Right lobe of liver (tissue), 6 donors: ENCODE data around the gene HOXA4. TPM values are rescaled to one million over a fixed set of nuclear protein-coding genes. Genes with fewer than 3 reads are reported as not detected.
A peak's percentile ranks its signal among the peaks of the same experiment; 100 is the strongest.

Experiments
- ATAC-seq, 4 donors: fragments of 200-7000 bp; cut with Tn5 transposase; one replicate each; pipeline ENCODE4 v1.9.1; 2020; ENCODE audit warnings: mild to moderate bottlenecking in 4 of 4, moderate library complexity in 4 of 4
- DNase-seq, 3 donors: peaks; one replicate each; pipeline ENCODE4 v3.0.0-alpha.2; 2020
- H3K27ac ChIP-seq, 3 donors: fragments of 200-600 bp; one replicate each; pipeline ENCODE4 v1.8.0; 2022
- H3K27me3 ChIP-seq, 2 donors: fragments of 200-600 bp; one replicate each; pipeline ENCODE4 v1.8.0; 2022
- H3K36me3 ChIP-seq, 4 donors: fragments of 200-600 bp; sonication (generic) in 1 of 4; one replicate each; pipeline versions ENCODE4 v1.5.1 to v1.8.0; 2017 to 2022; ENCODE audit warnings: control low read depth in 1 of 4
- H3K4me1 ChIP-seq, 4 donors: fragments of 200-600 bp; sonication (generic) in 1 of 4; one replicate each; pipeline versions ENCODE4 v1.5.1 to v1.8.0; 2017 to 2022; ENCODE audit warnings: control low read depth in 1 of 4
- H3K4me3 ChIP-seq, 3 donors: fragments of 200-600 bp; one replicate each; pipeline ENCODE4 v1.8.0; 2022
- H3K9me3 ChIP-seq, 4 donors: fragments of 200-600 bp; sonication (generic) in 1 of 4; one replicate each; pipeline versions ENCODE4 v1.5.1 to v1.8.0; 2017 to 2022; ENCODE audit warnings: control low read depth in 1 of 4
- CTCF ChIP-seq, 4 donors: fragments of 200-600 bp in 3 of 4; fragments of 450-650 bp in 1 of 4; IDR thresholded peaks; one replicate each; pipeline versions ENCODE4 v1.5.1 to v1.8.0; 2016 to 2022; ENCODE audit warnings: antibody characterized with exemption in 4 of 4, mild to moderate bottlenecking in 2 of 4
- POLR2A ChIP-seq: fragments of 450-650 bp; IDR thresholded peaks from one replicate; pipeline ENCODE4 v1.6.1; 2017; ENCODE audit warnings: antibody characterized with exemption, mild to moderate bottlenecking
- WGBS: methylation state at CpG from one replicate; pipeline ENCODE4 v1.1.6; 2018; ENCODE audit warnings: low coverage, low lambda C conversion rate; ENCODE audit not compliant: insufficient coverage; ENCODE audit errors: missing lambda C conversion rate; 5-methylcytosine and 5-hydroxymethylcytosine counted together
- intact Hi-C, 2 donors: fragments of 100-400 bp; cut with DNase I; formaldehyde crosslinking; loops; one replicate each; pipeline versions ENCODE4 v1.11.2 to v1.14.1; 2022
- total RNA-seq, 6 experiments: library from RNA; depleted of rRNA in 2 of 6; stranded (reverse); fragments of >200 nt in 2 of 6; fragmentation: NEBNext Ultra II Directional in 3 of 6; extraction: Animal tissue kit (Norgen Biotek cat#: 25700) in 3 of 6; gene quantifications; one replicate each; pipeline versions ENCODE4 v1.1.0 to v1.2.4, GENCODE V29; 2016 to 2023
- donor health status: DM: no; HTN: yes; CAD: no.
- donor health status: DM: no; HTN: no; CAD: no.
- donor health status: DM: no; HTN: no; CAD: no.
- donor health status: DM: no; HTN: yes; CAD: no.
- donor health status: DM: no; HTN: yes; CAD: no.

The HOXA4 gene
- total RNA-seq, 6 experiments from 2014 or later: 0.55 to 1.6 (median 0.75) TPM; not detected in 1

GRCh38 chr7:27098578-27099451 lies 31.7 kb downstream of the HOXA4 start:
- DNase-seq (no peak), ATAC-seq (no peak)
- H3K27me3 ChIP-seq: peaks cover 0 to 31% of the 10 kb centered on the region in 2 donors
- intact Hi-C loops: loop anchor here in 1 of 2 donors (10.0 kb wide), 1 partner anchor 66 kb away; the partner anchor contains the start of gene HOXA9
- H3K36me3 ChIP-seq: no peaks in the 10 kb centered on the region
- H3K4me1 ChIP-seq: peaks cover 0 to 3% (median 0%) of the 10 kb centered on the region in 4 donors
- 9% methylated on average over 37 of the region's 38 CpGs for WGBS
- H3K4me3 ChIP-seq: peak overlapping the region; percentile 25 to 58 (median 26)
- TF ChIP-seq POLR2A (no peak), CTCF (IDR thresholded peaks at IDR 0.05) (no peak)
- H3K27ac ChIP-seq: peak overlapping the region; percentile 49 to 94 (median 80)
- no peaks in the 10 kb centered on the region for H3K9me3 ChIP-seq

- intact Hi-C loops: loop anchor here in 1 of 2 donors (10.0 kb wide), 1 partner anchor 67 kb away; the partner anchor contains the start of gene HOXA9
- H3K36me3 ChIP-seq: no peaks in the 10 kb centered on the region
- 6% methylated on average over 17 of the region's 35 CpGs for WGBS
- DNase-seq (no peak), ATAC-seq (peak in 1 of 4 donors; percentile 10)
- peak overlapping the region; percentile 25 to 58 (median 52) for H3K4me3 ChIP-seq
- TF ChIP-seq POLR2A (no peak), CTCF (IDR thresholded peaks at IDR 0.05) (no peak)
- peaks cover 0 to 31% of the 10 kb centered on the region in 2 donors for H3K27me3 ChIP-seq
- H3K4me1 ChIP-seq: peaks cover 0 to under 1% (median 0%) of the 10 kb centered on the region in 4 donors
- no peaks in the 10 kb centered on the region for H3K9me3 ChIP-seq
- H3K27ac ChIP-seq: peak overlapping the region; percentile 49 to 94 (median 80)
Measured at GRCh38 chr7:27097686-27098577, 32.6 kb downstream of the HOXA4 start.

GRCh38 chr7:27096768-27097514 lies 33.6 kb downstream of the HOXA4 start:
- intact Hi-C loops: loop anchor here in 1 of 2 donors (10.0 kb wide), 1 partner anchor 68 kb away; the partner anchor contains the start of gene HOXA9
- TF ChIP-seq POLR2A (peak; percentile 11), CTCF (IDR thresholded peaks at IDR 0.05) (no peak)
- WGBS: 7% methylated on average over 22 of the region's 41 CpGs
- no peaks in the 10 kb centered on the region for H3K9me3 ChIP-seq
- H3K4me1 ChIP-seq: no peaks in the 10 kb centered on the region
- peak in 1 of 3 donors; percentile 41 for DNase-seq
- peak overlapping the region; percentile 51 to 58 (median 52) for H3K4me3 ChIP-seq
- peak; percentile 40 to 65 (median 46) for ATAC-seq
- peaks cover 0 to 22% of the 10 kb centered on the region in 2 donors for H3K27me3 ChIP-seq
- H3K27ac ChIP-seq: peak overlapping the region; percentile 79 to 94 (median 80)
- no peaks in the 10 kb centered on the region for H3K36me3 ChIP-seq
